GM12864 (cell line): ENCODE data around the gene CNTNAP3.
A peak's percentile ranks its signal among the peaks of the same experiment; 100 is the strongest.
"Not testable (repeated sequence)": the region's sequence is repeated elsewhere in the genome, so short reads cannot be mapped to it uniquely, and the experiment has no call there.

ENCODE experiments used
- DNase-seq: peaks from one replicate; pipeline ENCODE4 v3.0.0-alpha.2; 2011; ENCODE audit warnings: low read depth
- H3K4me3 ChIP-seq: 2 replicates; pipeline ENCODE4 v1.5.1; 2011; ENCODE audit warnings: mild to moderate bottlenecking, low read depth, low read length, control low read depth
- TF ChIP-seq, protein P1 (sequence below): IDR thresholded peaks from 2 replicates; pipeline ENCODE4 v1.5.1; 2011; ENCODE audit warnings: low read depth, mild to moderate bottlenecking, moderate library complexity, low read length, control low read depth, inconsistent platforms; ENCODE audit errors: missing control alignments

Gene CNTNAP3

DNA sequence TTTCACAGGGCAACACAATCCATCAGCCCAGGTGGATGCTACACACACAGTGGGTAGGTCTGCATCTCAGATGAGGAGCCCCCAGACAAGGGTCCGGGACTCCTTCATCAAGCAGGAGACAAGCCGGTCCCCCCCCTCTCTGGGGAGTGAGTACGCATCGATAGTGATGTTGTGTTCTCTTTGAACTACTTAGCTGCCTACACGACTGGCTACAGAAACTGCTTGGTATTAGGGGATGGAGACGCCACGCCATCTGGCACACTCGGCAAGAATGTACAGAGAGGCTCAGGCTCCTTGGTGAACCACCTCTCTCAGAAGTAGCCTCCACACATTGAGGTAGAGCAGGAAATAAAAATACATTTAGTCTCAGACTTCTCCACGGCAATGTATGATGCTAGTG is 179.8 kb downstream of the CNTNAP3 start:
- H3K4me3 ChIP-seq, result no peak overlapping the region
- TF ChIP-seq, protein P1, sequence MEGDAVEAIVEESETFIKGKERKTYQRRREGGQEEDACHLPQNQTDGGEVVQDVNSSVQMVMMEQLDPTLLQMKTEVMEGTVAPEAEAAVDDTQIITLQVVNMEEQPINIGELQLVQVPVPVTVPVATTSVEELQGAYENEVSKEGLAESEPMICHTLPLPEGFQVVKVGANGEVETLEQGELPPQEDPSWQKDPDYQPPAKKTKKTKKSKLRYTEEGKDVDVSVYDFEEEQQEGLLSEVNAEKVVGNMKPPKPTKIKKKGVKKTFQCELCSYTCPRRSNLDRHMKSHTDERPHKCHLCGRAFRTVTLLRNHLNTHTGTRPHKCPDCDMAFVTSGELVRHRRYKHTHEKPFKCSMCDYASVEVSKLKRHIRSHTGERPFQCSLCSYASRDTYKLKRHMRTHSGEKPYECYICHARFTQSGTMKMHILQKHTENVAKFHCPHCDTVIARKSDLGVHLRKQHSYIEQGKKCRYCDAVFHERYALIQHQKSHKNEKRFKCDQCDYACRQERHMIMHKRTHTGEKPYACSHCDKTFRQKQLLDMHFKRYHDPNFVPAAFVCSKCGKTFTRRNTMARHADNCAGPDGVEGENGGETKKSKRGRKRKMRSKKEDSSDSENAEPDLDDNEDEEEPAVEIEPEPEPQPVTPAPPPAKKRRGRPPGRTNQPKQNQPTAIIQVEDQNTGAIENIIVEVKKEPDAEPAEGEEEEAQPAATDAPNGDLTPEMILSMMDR, result no peak
- no peak for DNase-seq

DNA sequence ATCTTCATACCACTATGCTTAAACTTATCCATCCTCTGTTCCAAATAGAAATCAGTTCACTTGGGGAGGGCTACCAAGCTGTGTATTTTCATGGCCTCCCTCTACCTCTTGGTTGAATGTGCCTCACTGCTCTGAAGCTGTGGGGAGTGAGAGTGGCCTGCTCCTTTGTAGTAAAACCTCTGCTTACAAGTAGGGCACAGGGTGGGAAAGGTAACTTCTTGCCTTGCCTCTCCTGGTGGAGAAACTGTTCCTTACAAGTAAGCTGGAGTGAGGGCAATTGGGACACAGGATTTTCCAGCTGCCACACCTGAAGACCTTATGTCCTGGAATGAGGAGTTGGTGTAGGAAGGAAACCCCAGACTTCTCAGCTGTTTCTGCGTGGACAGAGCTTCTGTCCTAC is 190.8 kb downstream of the CNTNAP3 start:
- not testable (repeated sequence) for DNase-seq, H3K4me3 ChIP-seq

DNA sequence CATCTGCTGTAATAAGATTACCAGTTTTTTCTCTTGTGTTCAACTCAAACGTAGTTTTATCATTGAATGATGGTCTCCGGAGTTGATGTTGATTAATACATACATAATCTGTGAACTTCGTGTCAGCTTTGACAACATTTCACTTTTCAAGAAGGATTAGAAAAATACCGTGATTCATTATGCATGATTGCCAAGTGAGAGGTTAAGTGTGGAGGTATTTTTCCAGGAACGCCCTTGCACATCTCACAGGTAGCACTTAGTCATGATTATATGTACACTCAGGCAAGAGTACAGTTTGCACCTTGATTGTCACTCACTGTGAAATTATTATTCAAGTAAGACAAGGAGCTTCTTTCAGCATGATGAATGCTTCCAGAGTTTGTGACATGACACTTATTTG is 202.7 kb downstream of the CNTNAP3 start:
- not testable (repeated sequence) for DNase-seq, H3K4me3 ChIP-seq

DNA sequence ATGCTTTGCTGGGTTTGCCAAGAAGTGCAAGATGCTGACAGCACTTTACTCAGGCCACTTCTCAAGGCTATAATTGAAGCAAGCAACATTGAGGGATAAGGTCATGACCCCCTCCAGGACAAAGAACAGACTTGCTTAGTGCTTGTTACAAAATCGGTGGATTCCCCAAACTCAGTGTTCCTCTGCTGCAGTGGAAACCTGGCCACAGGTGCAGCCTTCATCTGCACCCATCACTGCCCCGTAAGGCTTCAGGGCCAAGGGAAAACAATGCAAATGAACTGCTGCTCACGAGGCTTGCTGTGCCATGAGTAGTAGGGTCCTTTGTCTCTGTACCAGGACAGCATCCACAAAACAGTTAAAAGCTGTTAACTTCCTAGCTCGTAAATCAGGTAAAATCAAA is 205.4 kb downstream of the CNTNAP3 start:
- not testable (repeated sequence) for DNase-seq, H3K4me3 ChIP-seq

DNA sequence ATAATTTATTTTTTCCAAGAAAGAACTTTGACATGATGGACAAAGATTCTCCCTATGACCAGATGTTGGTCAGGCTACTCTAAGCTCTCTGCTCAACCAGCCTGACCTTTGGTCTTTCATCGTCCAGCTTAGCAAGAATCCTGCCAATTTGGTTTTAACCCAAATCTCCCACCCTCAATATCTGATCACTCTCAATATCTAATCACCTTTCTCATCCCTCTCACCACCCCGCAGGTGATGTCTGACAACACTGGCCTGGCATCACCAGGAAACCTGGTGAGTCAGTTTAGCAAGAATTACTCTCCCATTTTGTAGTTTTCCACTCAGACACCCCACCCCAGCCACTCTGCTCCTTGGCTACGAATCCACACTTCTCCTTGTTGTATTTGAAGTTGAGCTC is 207.9 kb downstream of the CNTNAP3 start:
- not testable (repeated sequence) for H3K4me3 ChIP-seq, DNase-seq

DNA sequence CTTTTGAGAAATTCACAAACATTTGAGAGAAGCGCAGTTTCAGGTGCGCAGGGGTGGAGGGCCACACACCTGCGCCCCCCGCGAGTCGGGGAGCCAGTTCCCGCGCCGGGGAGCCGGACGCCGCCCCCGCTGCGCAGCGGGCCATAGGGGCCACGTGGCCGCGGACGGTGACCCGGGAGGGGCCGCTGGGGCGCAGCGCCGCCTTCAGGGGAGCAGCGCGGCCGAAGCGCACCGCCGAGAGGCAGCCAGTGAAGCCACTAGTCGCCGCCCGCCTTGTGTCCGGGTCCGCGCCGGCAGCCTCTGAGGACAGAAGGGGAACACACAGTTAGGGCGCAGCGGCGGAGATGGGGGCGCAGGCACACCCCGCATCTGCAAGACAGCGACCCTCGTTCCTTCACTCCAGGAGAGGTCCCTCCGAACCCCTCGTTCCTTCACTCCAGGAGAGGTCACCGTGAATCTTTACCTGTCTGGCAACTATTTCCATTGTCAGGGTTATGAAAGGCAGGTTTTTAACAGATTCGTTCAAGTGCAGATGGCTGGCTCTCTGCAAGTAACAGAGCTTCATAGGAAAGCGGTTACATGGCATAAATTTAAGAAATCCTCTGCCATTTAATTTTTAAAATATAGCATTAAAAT is 209.2 kb downstream of the CNTNAP3 start:
- H3K4me3 ChIP-seq, DNase-seq: not testable (repeated sequence)
- TF ChIP-seq, protein P1, result peak; percentile 1

DNA sequence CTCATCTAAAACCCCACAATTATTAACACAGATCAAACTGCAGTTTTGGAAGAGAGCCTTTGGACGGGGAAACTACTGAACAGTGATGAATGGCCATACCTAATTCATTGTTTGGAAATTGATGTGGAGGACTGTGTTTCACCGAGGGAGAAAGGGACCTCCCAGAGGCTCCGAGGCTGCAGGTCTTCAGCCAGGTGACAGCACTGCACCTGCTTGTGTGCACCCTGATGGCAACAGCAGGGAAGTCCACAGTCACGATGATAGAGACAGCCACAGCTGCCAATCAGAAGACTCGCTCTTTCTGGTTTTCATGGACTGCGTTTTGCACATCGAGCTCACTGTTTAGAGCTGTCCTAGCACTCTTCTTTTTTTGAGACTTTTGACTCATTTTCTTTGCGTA is 214.4 kb downstream of the CNTNAP3 start:
- not testable (repeated sequence) for DNase-seq, H3K4me3 ChIP-seq

DNA sequence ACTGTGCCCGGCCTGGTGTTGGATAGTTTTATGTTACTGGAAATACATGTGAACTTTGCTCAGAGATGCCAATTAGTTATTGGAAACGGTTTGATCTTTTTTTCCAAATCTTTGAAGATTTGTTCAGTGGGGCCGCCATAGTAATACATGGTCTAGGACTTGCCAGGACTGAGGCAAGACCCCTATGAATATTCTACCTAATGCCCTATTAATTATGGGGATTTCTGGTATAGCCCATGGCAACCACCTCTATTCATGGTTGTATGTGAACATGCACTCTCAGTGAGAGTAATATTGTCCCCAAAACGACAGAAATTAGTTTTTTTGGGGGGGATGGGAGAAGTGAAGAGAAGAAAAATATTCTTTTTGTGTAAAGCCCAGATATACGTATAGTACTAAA is 220.3 kb downstream of the CNTNAP3 start:
- not testable (repeated sequence) for H3K4me3 ChIP-seq, DNase-seq

DNA sequence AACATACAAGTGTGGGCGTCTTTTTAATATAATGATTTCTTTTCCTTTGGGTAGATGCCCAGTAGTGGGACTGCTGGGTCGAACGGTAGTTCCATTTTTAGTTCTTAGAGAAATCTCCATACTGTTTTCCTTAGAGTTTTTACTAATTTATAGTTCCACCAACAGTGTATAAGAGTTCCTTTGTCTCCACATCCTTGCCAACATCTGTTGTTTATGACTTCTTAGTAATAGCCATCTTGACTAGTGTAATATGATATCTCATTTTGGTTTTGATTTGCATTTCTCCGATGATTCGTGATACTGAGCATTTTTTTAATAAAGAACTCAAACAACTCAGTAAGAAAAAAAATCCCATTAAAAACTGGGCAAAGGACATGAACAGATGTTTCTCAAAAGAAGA is 225.0 kb downstream of the CNTNAP3 start:
- not testable (repeated sequence) for H3K4me3 ChIP-seq, DNase-seq

DNA sequence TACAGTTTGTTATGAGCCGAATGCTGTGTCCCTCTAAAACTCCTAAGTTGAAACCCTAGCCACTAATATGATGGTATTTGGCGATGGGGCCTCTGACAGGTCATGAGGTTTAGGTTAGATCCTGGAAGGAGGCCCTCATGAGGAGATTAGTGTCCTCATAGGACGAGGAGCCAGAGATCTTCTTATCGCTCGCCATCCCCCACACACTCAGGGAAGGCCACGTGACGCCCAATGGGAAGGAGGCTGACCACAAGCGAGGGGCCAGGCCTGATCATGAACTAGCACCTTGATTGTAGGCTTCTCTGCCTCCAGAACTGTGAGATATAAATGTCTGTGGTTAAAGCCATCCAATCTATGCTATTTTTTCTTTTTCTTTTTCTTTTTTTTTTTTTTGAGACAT is 233.5 kb downstream of the CNTNAP3 start:
- DNase-seq, H3K4me3 ChIP-seq: not testable (repeated sequence)

DNA sequence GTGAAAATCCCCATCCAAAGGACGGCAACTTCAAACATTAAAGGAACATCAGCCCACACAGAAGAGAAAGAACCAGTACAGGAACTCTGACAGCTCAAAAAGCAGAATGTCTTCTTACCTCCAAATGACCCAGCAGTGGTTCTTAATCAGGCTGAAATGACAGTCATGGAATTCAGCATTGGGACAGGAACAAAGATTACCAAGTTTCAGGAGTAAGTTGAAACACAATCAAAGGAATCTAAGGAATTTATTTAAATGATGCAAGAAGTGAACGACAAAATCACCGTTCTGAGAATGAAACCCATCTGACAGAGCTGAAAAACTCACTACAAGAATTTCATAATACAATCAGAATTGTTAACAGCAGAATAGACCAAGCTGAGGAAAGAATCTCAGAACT is 241.1 kb downstream of the CNTNAP3 start:
- not testable (repeated sequence) for DNase-seq, H3K4me3 ChIP-seq

DNA sequence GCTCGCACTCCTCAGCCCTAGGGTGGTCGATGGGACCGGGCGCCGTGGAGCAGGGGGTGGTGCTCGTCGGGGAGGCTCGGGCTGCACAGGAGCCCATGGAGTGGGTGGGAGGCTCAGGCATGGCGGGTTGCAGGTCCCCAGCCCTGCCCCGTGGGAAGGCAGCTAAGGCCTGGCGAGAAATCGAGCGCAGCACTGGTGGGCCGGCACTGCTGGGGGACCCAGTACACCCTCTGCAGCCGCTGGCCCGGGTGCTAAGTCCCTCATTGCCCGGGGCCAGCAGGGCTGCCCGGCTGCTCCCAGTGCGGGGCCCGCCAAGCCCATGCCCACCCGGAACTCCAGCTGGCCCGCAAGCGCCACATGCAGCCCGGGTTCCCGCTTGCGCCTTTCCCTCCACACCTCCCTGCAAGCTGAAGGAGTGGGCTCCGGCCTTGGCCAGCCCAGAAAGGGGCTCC is 245.6 kb downstream of the CNTNAP3 start:
- not testable (repeated sequence) for DNase-seq

DNA sequence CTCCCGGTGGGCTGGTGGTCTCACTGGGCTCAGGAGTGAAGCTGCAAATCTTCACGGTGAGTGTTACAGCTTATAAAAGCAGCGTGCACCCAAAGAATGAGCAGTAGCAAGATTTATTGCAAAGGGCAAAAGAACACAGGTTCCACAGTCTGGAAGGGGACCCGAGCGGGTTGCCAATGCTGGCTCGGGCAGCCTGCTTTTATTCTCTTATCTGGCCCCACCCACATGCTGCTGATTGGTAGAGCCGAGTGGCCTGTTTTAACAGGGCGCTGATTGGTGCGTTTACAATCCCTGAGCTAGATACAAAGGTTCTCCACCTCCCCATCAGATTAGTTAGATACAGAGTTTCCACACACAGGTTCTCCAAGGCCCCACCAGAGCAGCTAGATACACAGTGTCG is 246.2 kb downstream of the CNTNAP3 start:
- not testable (repeated sequence) for DNase-seq, H3K4me3 ChIP-seq

More for the DNA sequence above, 245.6 kb downstream of the CNTNAP3 start:
- not testable (repeated sequence) for H3K4me3 ChIP-seq

DNA sequence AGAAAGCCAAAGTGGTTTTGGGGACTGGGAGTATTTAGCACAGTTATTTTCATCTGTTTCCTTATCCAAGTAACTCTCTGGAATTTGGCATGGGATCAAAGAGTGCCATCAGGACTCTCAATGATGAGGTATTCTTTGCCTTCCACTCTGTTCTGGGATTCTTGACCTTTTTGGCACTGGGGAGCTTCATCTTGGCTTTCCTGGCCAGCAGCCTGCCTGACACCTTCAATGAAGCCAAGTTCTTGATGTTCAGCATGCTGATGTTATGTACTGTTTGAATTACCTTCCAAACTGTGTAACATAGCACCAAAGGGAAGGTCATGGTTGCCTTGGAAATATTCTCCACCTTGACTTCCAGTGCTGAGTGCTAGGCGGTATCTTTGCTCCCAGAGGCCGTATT is 248.8 kb downstream of the CNTNAP3 start:
- not testable (repeated sequence) for DNase-seq

DNA sequence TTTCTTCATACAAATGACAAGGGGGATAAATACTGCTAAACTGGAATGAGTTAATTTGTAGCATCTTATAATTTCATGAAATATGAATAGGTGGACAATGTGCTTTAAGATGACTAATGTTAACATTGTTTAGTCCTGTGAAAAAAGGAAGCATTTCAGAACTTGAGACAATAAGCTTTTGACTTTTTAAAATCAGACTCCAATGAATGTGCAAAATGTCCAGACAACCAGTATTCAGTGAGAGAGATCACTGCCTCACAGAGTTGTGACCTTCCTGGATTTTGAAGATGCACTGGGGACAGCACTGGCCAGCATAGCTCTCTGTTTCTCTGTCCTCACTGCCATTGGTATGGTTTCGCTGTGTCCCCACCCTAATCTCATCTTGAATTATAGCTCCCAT is 249.7 kb downstream of the CNTNAP3 start:
- not testable (repeated sequence) for H3K4me3 ChIP-seq, DNase-seq

More for the DNA sequence above, 248.8 kb downstream of the CNTNAP3 start:
- not testable (repeated sequence) for H3K4me3 ChIP-seq

DNA sequence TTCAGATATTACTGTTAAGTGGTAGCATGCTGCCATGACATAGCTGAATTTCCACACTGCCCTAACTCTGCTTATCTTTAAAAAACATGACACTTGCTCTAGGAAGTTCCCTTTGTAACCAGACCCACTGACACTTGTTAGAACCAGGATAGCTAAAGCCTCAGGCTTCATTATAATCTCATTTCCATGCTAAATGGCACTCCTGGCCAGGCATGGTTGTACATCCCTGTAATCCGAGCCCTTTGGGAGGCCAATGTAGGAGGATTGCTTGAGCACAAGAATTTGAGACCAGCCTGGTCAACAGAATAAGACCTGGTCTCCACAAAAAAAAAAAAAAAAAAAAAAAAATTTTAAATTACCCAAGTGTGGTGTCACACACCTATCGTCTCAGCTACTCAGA is 254.1 kb downstream of the CNTNAP3 start:
- DNase-seq, H3K4me3 ChIP-seq: not testable (repeated sequence)

DNA sequence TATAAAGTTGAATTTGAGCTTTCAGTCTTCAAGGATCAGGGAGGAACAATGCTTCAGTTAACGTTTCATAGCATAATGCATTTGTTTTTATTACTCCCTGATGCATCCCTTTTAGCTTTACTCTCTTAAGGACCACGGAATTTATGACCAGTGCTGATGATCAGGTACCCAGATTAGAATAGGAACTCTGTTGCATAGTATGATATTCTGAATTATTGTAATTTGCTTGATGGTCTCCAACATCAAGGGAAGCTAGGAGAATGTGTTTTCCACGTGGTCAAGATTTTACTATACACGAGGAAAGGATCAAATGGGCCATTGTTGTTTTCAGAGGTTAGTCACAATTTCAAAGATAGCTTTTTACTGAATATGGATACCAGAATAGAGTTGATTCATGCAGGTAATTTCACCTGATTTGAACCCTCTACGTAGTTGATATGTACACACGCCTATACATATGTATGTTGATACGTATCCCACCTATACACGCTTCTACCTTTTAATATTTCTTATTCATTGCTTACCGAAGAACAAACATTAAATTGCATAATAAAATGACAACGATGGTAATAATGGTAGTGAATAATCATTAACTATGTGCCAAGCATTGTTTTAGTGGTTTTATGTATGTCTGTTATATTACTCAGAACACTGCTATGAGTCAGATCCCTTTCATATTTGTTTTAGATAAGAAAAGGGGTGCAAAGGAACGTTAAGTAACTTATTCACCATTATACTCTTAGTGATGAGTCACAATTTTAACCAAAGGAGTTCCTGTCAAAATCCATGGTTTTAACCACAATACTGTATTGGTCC is 257.6 kb downstream of the CNTNAP3 start:
- DNase-seq, H3K4me3 ChIP-seq: not testable (repeated sequence)
